ENCODE data around the gene HVCN1.
"Not testable (repeated sequence)": the region's sequence is repeated elsewhere in the genome, so short reads cannot be mapped to it uniquely, and the experiment has no call there.

The HVCN1 gene

GRCh38 chr12:110661337-110661972 is 27.5 kb downstream of the HVCN1 start:
- no peak for DNase-seq

- DNase-seq = no peak
These were observed 30.0 kb downstream of the HVCN1 start for GRCh38 chr12:110658878-110659277.

- DNase-seq = no peak
These were observed 30.7 kb downstream of the HVCN1 start for GRCh38 chr12:110658242-110658641.

GRCh38 chr12:110657747-110658146 is 31.2 kb downstream of the HVCN1 start:
- no peak for DNase-seq

GRCh38 chr12:110656071-110656655 is 32.8 kb downstream of the HVCN1 start:
- no peak for DNase-seq

- DNase-seq = not testable (repeated sequence)
These were observed 34.7 kb downstream of the HVCN1 start for GRCh38 chr12:110654238-110654637.

GRCh38 chr12:110649341-110649847 is 39.5 kb downstream of the HVCN1 start:
- DNase-seq = no peak

- no peak for DNase-seq
These were observed 41.3 kb downstream of the HVCN1 start for GRCh38 chr12:110647631-110648040.

GRCh38 chr12:110641521-110641920 is 47.4 kb downstream of the HVCN1 start:
- no peak for DNase-seq

- DNase-seq = no peak
These were observed 48.5 kb downstream of the HVCN1 start for GRCh38 chr12:110640275-110641025.

GRCh38 chr12:110639336-110640141 is 49.4 kb downstream of the HVCN1 start:
- DNase-seq = no peak

GRCh38 chr12:110638796-110639195 is 50.1 kb downstream of the HVCN1 start:
- no peak for DNase-seq

- DNase-seq = no peak
These were observed 51.0 kb downstream of the HVCN1 start for GRCh38 chr12:110637869-110638441.

GRCh38 chr12:110636516-110636915 is 52.4 kb downstream of the HVCN1 start:
- DNase-seq = no peak

- no peak for DNase-seq
These were observed 53.9 kb downstream of the HVCN1 start for GRCh38 chr12:110635055-110635454.

GRCh38 chr12:110627500-110628195 is 61.3 kb downstream of the HVCN1 start:
- no peak for DNase-seq

- no peak for DNase-seq
These were observed 66.3 kb downstream of the HVCN1 start for GRCh38 chr12:110622582-110622981.

- no peak for DNase-seq
These were observed 69.4 kb downstream of the HVCN1 start for GRCh38 chr12:110619534-110619953.

GRCh38 chr12:110616471-110617115 is 72.3 kb downstream of the HVCN1 start:
- no peak for DNase-seq

GRCh38 chr12:110615171-110615570 is 73.7 kb downstream of the HVCN1 start:
- no peak for DNase-seq
